Keratinocyte (primary cell): ENCODE measurements around the gene ADAMTSL1. TPM values are rescaled to one million over a fixed set of nuclear protein-coding genes. Genes with fewer than 3 reads are reported as not detected.

Experiments used
- DNase-seq: peaks from one replicate; pipeline ENCODE4 v3.0.0-alpha.2; 2011; ENCODE audit warnings: low read depth, missing footprints, low spot score
- FAIRE-seq: peaks from 2 replicates; lab custom pipeline; 2011; peaks lifted over from hg19 to GRCh38; lab: Jason Lieb, UNC
- H2AFZ ChIP-seq: 2 replicates; pipeline ENCODE4 v1.6.0; 2012; ENCODE audit warnings: low read length, control low read depth, inconsistent platforms; ENCODE audit not compliant: control insufficient read depth
- H3K27ac ChIP-seq: 2 replicates; pipeline ENCODE4 v1.5.1; 2011; ENCODE audit warnings: low read length; ENCODE audit not compliant: control insufficient read depth, insufficient read depth
- H3K27me3 ChIP-seq: 3 replicates; pipeline ENCODE4 v1.6.0; 2011; ENCODE audit warnings: low read length; ENCODE audit not compliant: control insufficient read depth, insufficient read depth; ENCODE audit errors: extremely low read depth
- H3K36me3 ChIP-seq, 2 experiments: 2 replicates in 1 of 2; 3 replicates in 1 of 2; pipeline ENCODE4 v1.5.1; 2011; ENCODE audit warnings: low read length in 2 of 2, mild to moderate bottlenecking in 1 of 2; ENCODE audit not compliant: control insufficient read depth in 2 of 2, insufficient read depth in 2 of 2; ENCODE audit errors: extremely low read depth in 1 of 2
- H3K4me1 ChIP-seq: 3 replicates; pipeline ENCODE4 v1.5.1; 2011; ENCODE audit warnings: low read length; ENCODE audit not compliant: control insufficient read depth, insufficient read depth; ENCODE audit errors: extremely low read depth
- H3K4me2 ChIP-seq: 3 replicates; pipeline ENCODE4 v1.6.0; 2011; ENCODE audit warnings: low read depth, low read length; ENCODE audit not compliant: control insufficient read depth, insufficient read depth; ENCODE audit errors: extremely low read depth
- H3K4me3 ChIP-seq, 3 experiments: fragments of 200-600 bp in 1 of 3; sonication (generic) in 1 of 3; 2 replicates in 2 of 3; 3 replicates in 1 of 3; pipeline ENCODE4 v1.5.1; 2011 to 2016; ENCODE audit warnings: low read length in 3 of 3, mild to moderate bottlenecking in 3 of 3, control low read depth in 2 of 3, inconsistent platforms in 1 of 3, low read depth in 1 of 3, mixed read lengths in 1 of 3, mixed run types in 1 of 3, moderate library complexity in 1 of 3; ENCODE audit not compliant: control insufficient read depth in 2 of 3, insufficient read depth in 2 of 3; ENCODE audit errors: extremely low read depth in 1 of 3
- H3K79me2 ChIP-seq: 2 replicates; pipeline ENCODE4 v1.6.0; 2012; ENCODE audit warnings: low read length; ENCODE audit not compliant: control insufficient read depth, insufficient read depth
- H3K9ac ChIP-seq: 3 replicates; pipeline ENCODE4 v1.6.0; 2011; ENCODE audit warnings: low read length; ENCODE audit not compliant: control insufficient read depth, insufficient read depth; ENCODE audit errors: extremely low read depth
- H3K9me1 ChIP-seq: 3 replicates; pipeline ENCODE4 v1.6.0; 2011; ENCODE audit warnings: low read length; ENCODE audit not compliant: control insufficient read depth, insufficient read depth; ENCODE audit errors: extremely low read depth
- H3K9me3 ChIP-seq: 2 replicates; pipeline ENCODE4 v1.5.1; 2012; ENCODE audit warnings: low read depth, low read length; ENCODE audit not compliant: control insufficient read depth
- H4K20me1 ChIP-seq: 3 replicates; pipeline ENCODE4 v1.6.0; 2011; ENCODE audit warnings: low read length; ENCODE audit not compliant: control insufficient read depth, insufficient read depth; ENCODE audit errors: extremely low read depth
- CTCF ChIP-seq, 3 experiments: IDR thresholded peaks in 1 of 3; conservative IDR thresholded peaks in 1 of 3; optimal IDR thresholded peaks in 1 of 3; 2 replicates in 2 of 3; 3 replicates in 1 of 3; pipeline versions ENCODE3 to v1.5.1; 2011; ENCODE audit warnings: low read length in 3 of 3, mild to moderate bottlenecking in 3 of 3, moderate library complexity in 2 of 3, control low read depth in 1 of 3, inconsistent platforms in 1 of 3; ENCODE audit not compliant: insufficient read depth in 2 of 3; ENCODE audit errors: extremely low read depth in 1 of 3
- EZH2 ChIP-seq: IDR thresholded peaks from one replicate; pipeline ENCODE4 v1.6.1; 2012; ENCODE audit warnings: inconsistent platforms, mild to moderate bottlenecking, low read length, moderate library complexity
- dilution Hi-C: fragments of 300-500 bp; cut with MboI; formaldehyde crosslinking; loops from one replicate; pipeline ENCODE4 v1.7.0; 2020; ENCODE audit warnings: low sequenced_read_pairs; ENCODE audit not compliant: extremely low pct_ligation_motif_present
- polyA plus RNA-seq, 5 experiments: library from polyadenylated mRNA; depleted of rRNA in 3 of 5; stranded (reverse) in 3 of 5; stranded (forward) in 1 of 5; unstranded in 1 of 5; fragments of >200 nt; gene quantifications; 1 replicate in 1 of 5; 2 replicates in 3 of 5; 3 replicates in 1 of 5; pipeline versions ENCODE4 v1.2.1 to v1.2.3, GENCODE V29; 2011 to 2012; ENCODE audit warnings: missing spikeins in 2 of 5, low read depth in 1 of 5, low replicate concordance in 1 of 5

Gene ADAMTSL1
- polyA plus RNA-seq, 1 donor (not counting 4 experiments of a cell fraction or from before 2014, with no cell fraction given): 1.1 TPM

- H3K27ac ChIP-seq: no peak overlapping the region
- no peaks in the 10 kb centered on the region for H3K27me3 ChIP-seq
- no peak overlapping the region for H2AFZ ChIP-seq
- no peaks in the 10 kb centered on the region for H4K20me1 ChIP-seq
- H3K36me3 ChIP-seq: no peaks in the 10 kb centered on the region
- H3K9me1 ChIP-seq: no peaks in the 10 kb centered on the region
- TF ChIP-seq CTCF (optimal IDR thresholded peaks at IDR 0.05 in 1 of 3, IDR thresholded peaks at IDR 0.05 in 1 of 3, conservative IDR thresholded peaks at IDR 0.05 in 1 of 3; ENCODE audit: extremely low read depth in 1 of 3, insufficient read depth in 2 of 3, low read length in 3 of 3) (no peak), EZH2 (no peak)
- H3K4me1 ChIP-seq: no peaks in the 10 kb centered on the region
- H3K9ac ChIP-seq: no peak overlapping the region
- dilution Hi-C loops: no loop called here
- FAIRE-seq (no peak), DNase-seq (no peak)
- H3K4me3 ChIP-seq: no peak overlapping the region
- H3K4me2 ChIP-seq: no peak overlapping the region
- no peaks in the 10 kb centered on the region for H3K79me2 ChIP-seq
- H3K9me3 ChIP-seq: no peaks in the 10 kb centered on the region
Measured at GRCh38 chr9:18820566-18821095, 346.7 kb downstream of the ADAMTSL1 start.

- H3K36me3 ChIP-seq: no peaks in the 10 kb centered on the region
- H3K4me1 ChIP-seq: no peaks in the 10 kb centered on the region
- no peak for FAIRE-seq
- H3K9me1 ChIP-seq: no peaks in the 10 kb centered on the region
- H3K27ac ChIP-seq: no peak overlapping the region
- H3K79me2 ChIP-seq: no peaks in the 10 kb centered on the region
- no peak overlapping the region for H3K4me2 ChIP-seq
- DNase-seq: no peak
- no peaks in the 10 kb centered on the region for H3K9me3 ChIP-seq
- H4K20me1 ChIP-seq: no peaks in the 10 kb centered on the region
- no peak overlapping the region for H3K9ac ChIP-seq
- no peak overlapping the region for H3K4me3 ChIP-seq
- no peak overlapping the region for H2AFZ ChIP-seq
- TF ChIP-seq CTCF (optimal IDR thresholded peaks at IDR 0.05 in 1 of 3, IDR thresholded peaks at IDR 0.05 in 1 of 3, conservative IDR thresholded peaks at IDR 0.05 in 1 of 3; ENCODE audit: extremely low read depth in 1 of 3, insufficient read depth in 2 of 3, low read length in 3 of 3) (no peak), EZH2 (no peak)
- dilution Hi-C loops: no loop called here
- H3K27me3 ChIP-seq: no peaks in the 10 kb centered on the region
Measured at GRCh38 chr9:18821788-18822187, 347.8 kb downstream of the ADAMTSL1 start.
